K562 (cell line): ENCODE measurements around the gene RDH13. TPM values are rescaled to one million over a fixed set of nuclear protein-coding genes. Genes with fewer than 3 reads are reported as not detected.

Experiments
- ARID1B ChIP-seq: fragments of 450-650 bp; IDR thresholded peaks from 2 replicates; pipeline ENCODE4 v1.6.1; 2016; ENCODE audit warnings: antibody characterized with exemption, mild to moderate bottlenecking, inconsistent platforms
- ATF3 ChIP-seq, 2 experiments: fragments of 450-650 bp in 1 of 2; sonication (generic) in 1 of 2; formaldehyde crosslinking in 1 of 2; IDR thresholded peaks in 1 of 2; conservative IDR thresholded peaks in 1 of 2; 2 replicates each; pipeline versions ENCODE4 v1.6.1 to v1.8.1; 2016 to 2023; ENCODE audit warnings: mild to moderate bottlenecking in 2 of 2, moderate library complexity in 2 of 2, inconsistent platforms in 1 of 2, missing genetic modification reagents in 1 of 2
- CHD2 ChIP-seq: IDR thresholded peaks from 2 replicates; pipeline ENCODE4 v1.6.1; 2011; ENCODE audit warnings: low read depth, low read length
- CXXC5 ChIP-seq: fragments of 250-450 bp; sonication (Bioruptor Pico); IDR thresholded peaks from 2 replicates; pipeline ENCODE4 v1.8.0; 2022; ENCODE audit warnings: inconsistent platforms, mild to moderate bottlenecking, moderate library complexity
- HIVEP1 ChIP-seq: fragments of 250-450 bp; sonication (Bioruptor Pico); IDR thresholded peaks from 2 replicates; pipeline ENCODE4 v1.4.0; 2020; ENCODE audit warnings: mild to moderate bottlenecking
- ID3 ChIP-seq, 2 experiments: fragments of 250-450 bp in 1 of 2; fragments of 450-650 bp in 1 of 2; sonication (Bioruptor Pico) in 1 of 2; IDR thresholded peaks; 2 replicates each; pipeline versions ENCODE4 v1.6.1 to v1.8.0; 2016 to 2021; ENCODE audit warnings: mild to moderate bottlenecking in 2 of 2, moderate library complexity in 2 of 2, missing compliant biosample characterization in 1 of 2, missing genetic modification characterization in 1 of 2
- JUN ChIP-seq, 2 experiments: sonication (generic) in 1 of 2; formaldehyde crosslinking in 1 of 2; IDR thresholded peaks; 2 replicates each; pipeline versions ENCODE4 v1.6.1 to v1.8.0; 2012 to 2022; ENCODE audit warnings: borderline replicate concordance in 2 of 2, mild to moderate bottlenecking in 2 of 2, improper control_type of control experiment in 1 of 2, low read depth in 1 of 2, low read length in 1 of 2, missing genetic modification reagents in 1 of 2
- MCM5 ChIP-seq: fragments of 450-650 bp; IDR thresholded peaks from 2 replicates; pipeline ENCODE4 v1.6.1; 2016; ENCODE audit warnings: low read depth
- MCM7 ChIP-seq, 2 experiments: fragments of 450-650 bp; IDR thresholded peaks; 2 replicates each; pipeline ENCODE4 v1.6.1; 2016 to 2018
- MYBL2 ChIP-seq, 2 experiments: fragments of 450-650 bp in 1 of 2; sonication (generic) in 1 of 2; formaldehyde crosslinking in 1 of 2; IDR thresholded peaks; 2 replicates each; pipeline versions ENCODE4 v1.6.1 to v1.8.1; 2017 to 2022; ENCODE audit warnings: borderline replicate concordance in 1 of 2, inconsistent platforms in 1 of 2, low read depth in 1 of 2, mild to moderate bottlenecking in 1 of 2, missing genetic modification reagents in 1 of 2, moderate library complexity in 1 of 2
- NRF1 ChIP-seq, 2 experiments: fragments of 450-650 bp; IDR thresholded peaks in 1 of 2; conservative IDR thresholded peaks in 1 of 2; 2 replicates each; pipeline ENCODE4 v1.6.1; 2014; ENCODE audit warnings: mild to moderate bottlenecking in 2 of 2
- POLR2A ChIP-seq: fragments of 450-650 bp; conservative IDR thresholded peaks from 2 replicates; pipeline ENCODE4 v1.6.1; 2016
- POLR2G ChIP-seq: fragments of 200-400 bp; formaldehyde crosslinking; IDR thresholded peaks from 2 replicates; pipeline ENCODE4 v1.6.1; 2017; ENCODE audit warnings: low read depth, mild to moderate bottlenecking, antibody characterized with exemption, low read length, moderate library complexity
- RBM25 ChIP-seq: fragments of 200-400 bp; formaldehyde crosslinking; IDR thresholded peaks from 2 replicates; pipeline ENCODE4 v1.6.1; 2018; ENCODE audit warnings: low read length, low read depth, moderate library complexity; ENCODE audit not compliant: severe bottlenecking
- RBM34 ChIP-seq: fragments of 200-400 bp; formaldehyde crosslinking; IDR thresholded peaks from 2 replicates; pipeline ENCODE4 v1.6.1; 2018; ENCODE audit warnings: low read length, borderline replicate concordance; ENCODE audit not compliant: insufficient read depth
- XRCC4 ChIP-seq: IDR thresholded peaks from one replicate; pipeline ENCODE4 v1.6.1; 2011; ENCODE audit not compliant: insufficient read depth, insufficient read length; ENCODE audit errors: extremely low read depth
- ZC3H8 ChIP-seq: fragments of 450-650 bp; IDR thresholded peaks from 2 replicates; pipeline ENCODE4 v1.6.1; 2017
- ZFP30 ChIP-seq: fragments of 250-450 bp; sonication (Bioruptor Pico); IDR thresholded peaks from 2 replicates; pipeline ENCODE4 v1.8.0; 2022; ENCODE audit warnings: moderate library complexity, mild to moderate bottlenecking, inconsistent platforms, borderline replicate concordance
- ZNF280A ChIP-seq: fragments of 450-650 bp; IDR thresholded peaks from 2 replicates; pipeline ENCODE4 v1.6.1; 2018; ENCODE audit warnings: mild to moderate bottlenecking, low read depth; ENCODE audit not compliant: partially characterized antibody
- ZNF584 ChIP-seq: fragments of 200-800 bp; sonication (Bioruptor generic); IDR thresholded peaks from 2 replicates; pipeline ENCODE4 v1.6.1; 2016; ENCODE audit warnings: low read depth, mild to moderate bottlenecking, missing genetic modification characterization, missing compliant biosample characterization
- ZNF785 ChIP-seq: fragments of 250-450 bp; sonication (Bioruptor Pico); IDR thresholded peaks from 2 replicates; pipeline ENCODE4 v1.4.0; 2020; ENCODE audit warnings: mild to moderate bottlenecking
- polyA plus RNA-seq, 8 experiments: library from polyadenylated mRNA; depleted of rRNA in 4 of 8; stranded (reverse) in 5 of 8; unstranded in 3 of 8; fragments of >200 nt; fragmentation: Nextera tagmentation in 2 of 8; fragmentation: Illumina TruSeq in 1 of 8; extraction: Ambion mirVana in 2 of 8; extraction: Trizol in 1 of 8; gene quantifications; 2 replicates each; pipeline versions ENCODE4 v1.2.1 to v1.2.3, GENCODE V29; 2011 to 2014; ENCODE audit warnings: inconsistent platforms in 1 of 8, missing spikeins in 1 of 8
- total RNA-seq, 7 experiments: library from RNA; depleted of rRNA in 6 of 7; stranded (reverse); fragments of >200 nt in 6 of 7; fragmentation: Illumina TruSeq in 2 of 7; extraction: Trizol in 2 of 7; gene quantifications; 2 replicates each; pipeline versions ENCODE4 v1.2.1 to v1.2.3, GENCODE V29; 2011 to 2021; ENCODE audit warnings: low replicate concordance in 1 of 7
- TF ChIP-seq, protein P1 (sequence below): fragments of 450-650 bp; IDR thresholded peaks from 2 replicates; pipeline ENCODE4 v1.6.1; 2016; ENCODE audit warnings: borderline replicate concordance

RDH13 gene
- total and polyA plus RNA-seq, 9 of the 15 experiments (the other 6 are each of a cell fraction or from before 2014, with no cell fraction given), result 7.5 to 70.3 (median 39.5) TPM

GRCh38 chr19:55041627-55042343, 21.2 kb downstream of the RDH13 start (continued):
- TF ChIP-seq, protein P1, sequence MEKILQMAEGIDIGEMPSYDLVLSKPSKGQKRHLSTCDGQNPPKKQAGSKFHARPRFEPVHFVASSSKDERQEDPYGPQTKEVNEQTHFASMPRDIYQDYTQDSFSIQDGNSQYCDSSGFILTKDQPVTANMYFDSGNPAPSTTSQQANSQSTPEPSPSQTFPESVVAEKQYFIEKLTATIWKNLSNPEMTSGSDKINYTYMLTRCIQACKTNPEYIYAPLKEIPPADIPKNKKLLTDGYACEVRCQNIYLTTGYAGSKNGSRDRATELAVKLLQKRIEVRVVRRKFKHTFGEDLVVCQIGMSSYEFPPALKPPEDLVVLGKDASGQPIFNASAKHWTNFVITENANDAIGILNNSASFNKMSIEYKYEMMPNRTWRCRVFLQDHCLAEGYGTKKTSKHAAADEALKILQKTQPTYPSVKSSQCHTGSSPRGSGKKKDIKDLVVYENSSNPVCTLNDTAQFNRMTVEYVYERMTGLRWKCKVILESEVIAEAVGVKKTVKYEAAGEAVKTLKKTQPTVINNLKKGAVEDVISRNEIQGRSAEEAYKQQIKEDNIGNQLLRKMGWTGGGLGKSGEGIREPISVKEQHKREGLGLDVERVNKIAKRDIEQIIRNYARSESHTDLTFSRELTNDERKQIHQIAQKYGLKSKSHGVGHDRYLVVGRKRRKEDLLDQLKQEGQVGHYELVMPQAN, result no peak
- TF ChIP-seq ZNF584 (CRISPR knock-in tag) (peak; percentile 75; the same call in 1 of the 2 replicates), ARID1B (peak; percentile 70), POLR2A (peak; percentile 65; the same call in 1 of the 2 replicates), ZNF280A (no peak), ID3 (CRISPR knock-in tag; IDR thresholded peaks at IDR 0.05) (no peak), ID3 (tag; IDR thresholded peaks at IDR 0.05) (no peak; the same call in 1 of the 2 replicates), CXXC5 (CRISPR knock-in tag) (peak; percentile 64), XRCC4 (no peak), RBM34 (no peak), ZFP30 (no peak), CHD2 (no peak; the same call in 1 of the 2 replicates), RBM25 (no peak), ZC3H8 (no peak), MYBL2 (IDR thresholded peaks at IDR 0.05; ENCODE audit: low read depth) (no peak), MYBL2 (CRISPR knock-in tag; IDR thresholded peaks at IDR 0.05; ENCODE audit: borderline replicate concordance) (no peak), ATF3 (IDR thresholded peaks at IDR 0.05) (peak; percentile 48; the same call in 1 of the 2 replicates), ATF3 (CRISPR knock-in tag; conservative IDR thresholded peaks at IDR 0.05) (no peak), POLR2G (peak; percentile 79), MCM7 (IDR thresholded peaks at IDR 0.05) (no peak), JUN (IDR thresholded peaks at IDR 0.05; ENCODE audit: borderline replicate concordance, low read depth, low read length) (no peak), JUN (CRISPR knock-in tag; IDR thresholded peaks at IDR 0.05; ENCODE audit: borderline replicate concordance) (no peak), HIVEP1 (CRISPR knock-in tag) (no peak), MCM5 (no peak), ZNF785 (CRISPR knock-in tag) (no peak), NRF1 (conservative IDR thresholded peaks at IDR 0.05 in 1 of 2, IDR thresholded peaks at IDR 0.05 in 1 of 2) (no peak)
